CD8-positive, alpha-beta memory T cell (primary cell): ENCODE measurements around the gene NEUROG2. TPM values are rescaled to one million over a fixed set of nuclear protein-coding genes. Genes with fewer than 3 reads are reported as not detected.

Source experiments
- CTCF ChIA-PET: fragments of 350-600 bp; sonication (Branson Sonifier 250); formaldehyde crosslinking; loops from one replicate; lab custom pipeline; 2021; ENCODE audit warnings: antibody characterized with exemption; lab: Charles Lee
- POLR2A ChIA-PET: fragments of 350-600 bp; sonication (Branson Sonifier 250); formaldehyde crosslinking; loops from one replicate; lab custom pipeline; 2021; ENCODE audit warnings: antibody characterized with exemption; lab: Charles Lee
- DNase-seq, 5 donors: peaks; one replicate each; pipeline versions ENCODE4 v3.0.0 to v3.0.0-alpha.2; 2020 to 2022; ENCODE audit warnings: mixed read lengths in 1 of 5
- H3K27ac ChIP-seq: one replicate; pipeline ENCODE4 v1.7.0; 2013; ENCODE audit warnings: low read depth, mild to moderate bottlenecking, low read length, moderate library complexity
- H3K27me3 ChIP-seq: 2 replicates; pipeline ENCODE4 v1.7.0; 2013; ENCODE audit warnings: low read length, mild to moderate bottlenecking; ENCODE audit not compliant: insufficient read depth, poor library complexity, severe bottlenecking
- H3K36me3 ChIP-seq: 2 replicates; pipeline ENCODE4 v1.7.0; 2013; ENCODE audit warnings: mild to moderate bottlenecking, low read length, moderate library complexity; ENCODE audit not compliant: insufficient read depth
- H3K4me1 ChIP-seq: 2 replicates; pipeline ENCODE4 v1.7.0; 2013; ENCODE audit warnings: mild to moderate bottlenecking, low read length, moderate library complexity; ENCODE audit not compliant: insufficient read depth
- H3K4me3 ChIP-seq: 2 replicates; pipeline ENCODE4 v1.7.0; 2013; ENCODE audit warnings: mild to moderate bottlenecking, low read length
- H3K9me3 ChIP-seq: 2 replicates; pipeline ENCODE4 v1.7.0; 2013; ENCODE audit warnings: mild to moderate bottlenecking, low read length
- H3K27ac Mint-ChIP-seq, 8 donors: one replicate each; pipeline ENCODE4 v1.8.0; 2020 to 2021; ENCODE audit warnings: mixed read lengths in 8 of 8, mild to moderate bottlenecking in 6 of 8, inconsistent platforms in 3 of 8, moderate library complexity in 3 of 8
- H3K27me3 Mint-ChIP-seq, 2 donors: one replicate each; pipeline ENCODE4 v1.8.0; 2020 to 2021; ENCODE audit warnings: mixed read lengths in 2 of 2, mild to moderate bottlenecking in 1 of 2, moderate library complexity in 1 of 2
- H3K36me3 Mint-ChIP-seq, 3 donors: one replicate each; pipeline ENCODE4 v1.8.0; 2020 to 2021; ENCODE audit warnings: mixed read lengths in 3 of 3, inconsistent platforms in 1 of 3, mild to moderate bottlenecking in 1 of 3
- H3K4me1 Mint-ChIP-seq, 3 donors: one replicate each; pipeline ENCODE4 v1.8.0; 2020 to 2021; ENCODE audit warnings: mixed read lengths in 3 of 3, inconsistent platforms in 1 of 3, mild to moderate bottlenecking in 1 of 3
- H3K4me3 Mint-ChIP-seq, 7 donors: one replicate each; pipeline ENCODE4 v1.8.0; 2020 to 2021; ENCODE audit warnings: mixed read lengths in 7 of 7, mild to moderate bottlenecking in 6 of 7, moderate library complexity in 4 of 7, inconsistent platforms in 2 of 7
- H3K9me3 Mint-ChIP-seq, 5 donors: one replicate each; pipeline ENCODE4 v1.8.0; 2020 to 2022; ENCODE audit warnings: mixed read lengths in 5 of 5, mild to moderate bottlenecking in 3 of 5, moderate library complexity in 2 of 5, inconsistent platforms in 1 of 5
- polyA plus RNA-seq: library from polyadenylated mRNA; unstranded; fragments of 300-500 nt; fragmentation: Illumina TruSeq; gene quantifications from one replicate; pipeline ENCODE4 v1.2.3, GENCODE V29; 2021
- total RNA-seq, 2 experiments: library from RNA; stranded (reverse); gene quantifications; one replicate each; pipeline ENCODE4 v1.2.3, GENCODE V29; 2021

The NEUROG2 gene
- total and polyA plus RNA-seq, 3 experiments from 2014 or later = not detected

DNA sequence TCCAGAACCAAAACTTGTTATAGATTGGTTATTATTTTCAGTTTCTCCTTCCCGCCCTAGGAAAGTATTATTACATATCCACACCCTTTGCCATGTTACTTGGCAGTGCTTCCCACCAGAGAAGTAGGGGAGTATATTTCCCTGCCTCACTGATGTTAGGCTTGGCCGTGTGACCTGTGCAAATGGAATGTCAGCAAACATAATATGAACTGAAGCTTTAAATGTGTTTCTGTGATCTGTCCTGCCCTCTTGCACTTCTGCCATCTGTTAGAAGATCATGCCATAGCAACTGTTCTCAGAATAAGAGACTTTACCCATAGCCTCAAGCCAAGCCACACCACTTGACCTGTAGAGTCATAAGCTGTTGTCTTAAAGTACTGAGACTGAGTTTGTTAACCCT lies 36.7 kb upstream of the NEUROG2 start:
- H3K36me3 Mint-ChIP-seq = no peaks in the 10 kb centered on the region
- CTCF ChIA-PET = interaction anchor here (1.3 kb wide), 1 partner anchor 29 kb away, joined by 3 read pairs; no protein-coding TSS in a partner anchor
- Histone ChIP-seq H3K27ac (no peak overlapping the region), H3K9me3 (no peaks in the 10 kb centered on the region), H3K4me1 (no peaks in the 10 kb centered on the region), H3K36me3 (no peaks in the 10 kb centered on the region), H3K27me3 (no peaks in the 10 kb centered on the region), H3K4me3 (no peak overlapping the region)
- H3K4me1 Mint-ChIP-seq = no peaks in the 10 kb centered on the region
- POLR2A ChIA-PET = no interaction called here
- no peaks in the 10 kb centered on the region for H3K9me3 Mint-ChIP-seq
- H3K4me3 Mint-ChIP-seq = no peak overlapping the region
- H3K27ac Mint-ChIP-seq = no peak overlapping the region
- no peaks in the 10 kb centered on the region for H3K27me3 Mint-ChIP-seq
- no peak for DNase-seq

DNA sequence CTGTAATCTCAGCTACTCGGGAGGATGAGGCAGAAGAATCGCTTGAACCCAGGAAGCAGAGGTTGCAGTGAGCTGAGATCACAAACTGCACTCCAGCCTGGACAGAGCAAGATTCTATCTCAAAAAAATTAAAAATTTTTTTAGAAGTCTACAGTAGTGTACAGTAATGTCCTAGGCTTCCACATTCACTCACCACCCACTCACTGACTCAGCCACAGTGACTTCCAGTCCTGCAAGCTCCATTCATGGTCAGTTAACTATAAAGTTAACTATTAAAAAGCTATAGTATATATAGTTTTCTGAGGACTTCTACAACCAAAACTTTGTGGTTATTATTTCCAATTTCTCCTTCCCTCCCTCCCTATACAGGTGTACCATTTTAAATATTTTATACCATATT lies 34.7 kb upstream of the NEUROG2 start:
- no peak overlapping the region for H3K4me3 Mint-ChIP-seq
- H3K27me3 Mint-ChIP-seq = no peaks in the 10 kb centered on the region

DNA sequence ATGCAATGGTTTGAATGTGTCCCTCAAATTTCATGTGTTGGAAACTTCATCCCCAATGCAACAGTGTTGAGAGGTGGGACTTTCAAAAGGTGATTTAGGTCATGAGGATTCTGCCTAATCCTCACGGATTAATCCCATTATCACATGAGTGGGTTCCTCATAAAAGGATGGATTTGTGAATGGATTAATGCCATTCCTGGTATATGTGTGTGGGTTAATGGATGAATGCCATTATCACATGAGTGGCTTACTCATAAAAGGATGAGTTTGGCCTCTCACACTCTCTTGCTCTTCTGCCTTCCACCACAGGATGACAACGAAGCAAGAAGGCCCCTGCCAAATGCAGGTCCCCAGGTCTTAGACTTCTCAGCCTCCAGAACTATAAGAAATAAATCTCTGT lies 30.5 kb upstream of the NEUROG2 start:
- Histone ChIP-seq H3K27me3 (no peaks in the 10 kb centered on the region), H3K36me3 (no peaks in the 10 kb centered on the region), H3K9me3 (no peaks in the 10 kb centered on the region), H3K4me1 (no peaks in the 10 kb centered on the region), H3K27ac (no peak overlapping the region), H3K4me3 (no peak overlapping the region)
- ChIA-PET CTCF (no interaction called here), POLR2A (no interaction called here)
- H3K4me1 Mint-ChIP-seq = no peaks in the 10 kb centered on the region
- H3K36me3 Mint-ChIP-seq = peaks cover 0 to 2% (median 0%) of the 10 kb centered on the region in 3 donors
- H3K4me3 Mint-ChIP-seq = no peak overlapping the region
- DNase-seq = no peak
- H3K27me3 Mint-ChIP-seq = no peaks in the 10 kb centered on the region
- no peaks in the 10 kb centered on the region for H3K9me3 Mint-ChIP-seq
- no peak overlapping the region for H3K27ac Mint-ChIP-seq

More for the DNA sequence above, 34.7 kb upstream of the NEUROG2 start:
- ChIA-PET CTCF (interaction anchor here (1.3 kb wide), 1 partner anchor 27 kb away, joined by 5 read pairs; no protein-coding TSS in a partner anchor), POLR2A (no interaction called here)
- no peaks in the 10 kb centered on the region for H3K9me3 ChIP-seq
- no peak overlapping the region for H3K27ac Mint-ChIP-seq
- DNase-seq = no peak
- no peaks in the 10 kb centered on the region for H3K36me3 Mint-ChIP-seq
- no peaks in the 10 kb centered on the region for H3K4me1 ChIP-seq
- no peaks in the 10 kb centered on the region for H3K27me3 ChIP-seq
- no peaks in the 10 kb centered on the region for H3K9me3 Mint-ChIP-seq
- H3K36me3 ChIP-seq = no peaks in the 10 kb centered on the region
- no peaks in the 10 kb centered on the region for H3K4me1 Mint-ChIP-seq
- no peak overlapping the region for H3K27ac ChIP-seq
- no peak overlapping the region for H3K4me3 ChIP-seq

DNA sequence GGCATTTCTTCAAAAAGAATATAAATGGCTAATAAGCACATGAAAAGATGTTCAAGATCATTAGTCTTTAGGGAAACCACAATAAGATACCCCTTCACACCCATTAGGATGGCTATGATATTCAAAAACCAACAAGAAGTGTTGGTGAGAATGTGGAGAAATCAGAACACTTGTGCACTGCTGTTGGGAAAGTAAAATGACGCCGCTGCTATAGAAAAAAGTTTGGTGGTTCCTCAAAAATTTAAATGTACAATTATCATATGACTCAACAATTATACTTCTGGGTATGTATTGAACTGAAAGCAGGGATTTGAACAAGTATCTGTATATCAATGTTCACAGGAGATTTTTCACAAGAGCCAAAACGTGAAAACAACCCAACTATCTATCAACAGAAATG lies 29.4 kb upstream of the NEUROG2 start:
- Histone ChIP-seq H3K9me3 (no peaks in the 10 kb centered on the region), H3K4me3 (no peak overlapping the region), H3K4me1 (no peaks in the 10 kb centered on the region), H3K36me3 (no peaks in the 10 kb centered on the region), H3K27ac (no peak overlapping the region), H3K27me3 (no peaks in the 10 kb centered on the region)
- no peak for DNase-seq
- Mint-ChIP-seq H3K27ac (no peak overlapping the region), H3K27me3 (no peaks in the 10 kb centered on the region), H3K4me3 (no peak overlapping the region), H3K36me3 (peaks cover 0 to 2% (median 0%) of the 10 kb centered on the region in 3 donors), H3K9me3 (no peaks in the 10 kb centered on the region), H3K4me1 (no peaks in the 10 kb centered on the region)
- ChIA-PET CTCF (no interaction called here), POLR2A (no interaction called here)

DNA sequence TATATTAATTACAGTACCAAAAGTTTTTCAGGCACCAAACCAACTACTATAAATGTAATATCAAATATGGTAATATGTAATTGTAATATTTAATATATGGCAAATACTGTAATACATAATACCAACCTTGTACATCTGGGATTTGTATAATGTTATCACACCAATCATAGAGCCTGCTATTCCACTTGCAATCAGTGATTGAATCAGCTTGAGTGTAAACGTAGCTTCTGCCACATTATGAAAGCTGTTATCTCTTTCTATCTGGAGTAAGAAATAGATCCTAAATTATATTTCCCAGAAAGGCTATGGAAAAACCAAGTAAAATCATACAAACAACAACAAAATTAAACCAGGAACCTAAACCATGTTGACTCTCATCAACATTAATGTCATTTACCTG lies 24.7 kb upstream of the NEUROG2 start:
- no peaks in the 10 kb centered on the region for H3K27me3 Mint-ChIP-seq
- ChIA-PET POLR2A (no interaction called here), CTCF (interaction anchor here (1.4 kb wide), 1 partner anchor 17 kb away, joined by 6 read pairs; no protein-coding TSS in a partner anchor)
- Histone ChIP-seq H3K4me1 (no peaks in the 10 kb centered on the region), H3K9me3 (no peaks in the 10 kb centered on the region), H3K27me3 (no peaks in the 10 kb centered on the region), H3K36me3 (no peaks in the 10 kb centered on the region), H3K27ac (no peak overlapping the region), H3K4me3 (no peak overlapping the region)
- H3K36me3 Mint-ChIP-seq = peaks cover 0 to 2% (median 0%) of the 10 kb centered on the region in 3 donors
- no peak for DNase-seq
- H3K4me3 Mint-ChIP-seq = no peak overlapping the region
- H3K9me3 Mint-ChIP-seq = no peaks in the 10 kb centered on the region
- no peaks in the 10 kb centered on the region for H3K4me1 Mint-ChIP-seq
- H3K27ac Mint-ChIP-seq = no peak overlapping the region

DNA sequence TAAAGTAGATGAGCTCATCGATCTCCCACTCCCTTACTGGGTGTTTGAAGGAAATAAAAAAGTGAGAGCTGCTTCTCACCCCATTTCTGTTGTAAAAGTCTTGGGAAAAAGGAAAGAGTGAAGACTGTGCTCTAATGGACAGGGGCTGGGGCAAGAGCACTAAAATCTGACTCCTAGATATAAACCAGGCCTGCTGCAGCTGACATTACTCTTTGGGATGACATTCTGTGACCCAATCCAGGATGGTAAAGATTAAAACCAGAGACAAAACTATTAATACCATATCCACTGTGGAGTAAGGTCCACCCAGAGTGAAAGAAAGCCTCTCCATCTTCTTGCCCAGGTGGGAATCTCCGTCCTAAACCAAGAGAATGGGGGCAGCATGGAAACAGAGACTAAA lies 20.1 kb upstream of the NEUROG2 start:
- Histone ChIP-seq H3K27ac (no peak overlapping the region), H3K4me3 (no peak overlapping the region), H3K27me3 (no peaks in the 10 kb centered on the region), H3K9me3 (no peaks in the 10 kb centered on the region), H3K4me1 (no peaks in the 10 kb centered on the region), H3K36me3 (no peaks in the 10 kb centered on the region)
- Mint-ChIP-seq H3K36me3 (no peaks in the 10 kb centered on the region), H3K4me3 (no peak overlapping the region), H3K9me3 (no peaks in the 10 kb centered on the region), H3K4me1 (no peaks in the 10 kb centered on the region), H3K27ac (no peak overlapping the region), H3K27me3 (peaks cover 5 to 16% of the 10 kb centered on the region in 2 donors)
- DNase-seq = no peak
- POLR2A ChIA-PET = no interaction called here
- CTCF ChIA-PET = interaction anchor here (1.5 to 3.1 kb wide), 2 partner anchors 12 to 208 kb away, joined by 3 to 16 read pairs; no protein-coding TSS in a partner anchor

DNA sequence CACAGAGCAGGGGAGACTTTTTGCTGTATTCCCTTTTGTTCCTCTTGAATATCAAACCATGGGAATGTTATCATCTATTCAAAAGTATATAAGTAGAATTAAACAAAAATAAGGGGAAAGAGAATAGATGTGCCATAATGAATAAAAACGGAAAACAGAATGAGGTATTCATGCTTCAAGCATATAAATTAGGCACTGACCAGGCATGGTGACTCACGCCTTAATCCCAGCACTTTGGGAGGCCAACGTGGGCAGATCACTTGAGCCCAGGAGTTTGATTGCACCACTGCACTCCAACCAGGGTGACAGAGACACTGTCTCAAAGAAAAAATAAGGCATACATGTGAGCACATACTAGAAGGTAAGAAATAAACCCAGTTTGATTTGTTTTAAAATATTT lies 16.3 kb upstream of the NEUROG2 start:
- peaks cover 6% of the 10 kb centered on the region for H3K27me3 ChIP-seq
- H3K9me3 Mint-ChIP-seq = no peaks in the 10 kb centered on the region
- H3K4me1 Mint-ChIP-seq = no peaks in the 10 kb centered on the region
- CTCF ChIA-PET = no interaction called here
- H3K27ac ChIP-seq = no peak overlapping the region
- H3K36me3 ChIP-seq = no peaks in the 10 kb centered on the region
- H3K27me3 Mint-ChIP-seq = peaks cover 6 to 34% of the 10 kb centered on the region in 2 donors
- H3K27ac Mint-ChIP-seq = peak overlapping the region in 1 of 8 donors; percentile 17
- no peak for DNase-seq
- H3K4me1 ChIP-seq = no peaks in the 10 kb centered on the region
- POLR2A ChIA-PET = no interaction called here
- no peak overlapping the region for H3K4me3 Mint-ChIP-seq
- H3K36me3 Mint-ChIP-seq = no peaks in the 10 kb centered on the region
- H3K4me3 ChIP-seq = no peak overlapping the region
- H3K9me3 ChIP-seq = no peaks in the 10 kb centered on the region

DNA sequence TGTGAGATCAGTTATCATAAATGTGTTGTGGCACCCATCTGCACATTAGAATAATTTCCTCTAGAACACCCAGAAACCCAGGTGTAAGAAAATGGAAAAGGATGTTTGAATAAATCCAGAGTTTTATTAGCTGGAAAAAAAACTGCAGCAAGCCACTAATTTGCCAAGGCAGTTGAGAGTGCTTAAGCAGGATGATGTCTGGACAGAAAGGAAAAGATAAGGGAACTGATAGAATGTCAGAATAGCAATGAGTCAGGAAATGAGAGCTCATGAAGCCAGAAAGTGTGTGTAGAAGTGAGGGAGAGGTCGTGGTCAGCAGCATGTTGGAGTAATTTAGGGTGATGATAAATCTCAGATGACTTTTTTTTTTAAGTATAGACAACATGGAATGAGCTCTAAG lies 15.2 kb upstream of the NEUROG2 start:
- Mint-ChIP-seq H3K27ac (no peak overlapping the region), H3K9me3 (no peaks in the 10 kb centered on the region), H3K4me3 (no peak overlapping the region), H3K36me3 (no peaks in the 10 kb centered on the region), H3K27me3 (peaks cover 6 to 37% of the 10 kb centered on the region in 2 donors), H3K4me1 (no peaks in the 10 kb centered on the region)
- H3K4me1 ChIP-seq = no peaks in the 10 kb centered on the region
- no peak overlapping the region for H3K27ac ChIP-seq
- H3K36me3 ChIP-seq = no peaks in the 10 kb centered on the region
- H3K4me3 ChIP-seq = no peak overlapping the region
- DNase-seq = no peak
- ChIA-PET CTCF (interaction anchor here (0.7 kb wide), 1 partner anchor 10 kb away, joined by 3 read pairs; no protein-coding TSS in a partner anchor), POLR2A (no interaction called here)
- peaks cover 6% of the 10 kb centered on the region for H3K27me3 ChIP-seq
- no peaks in the 10 kb centered on the region for H3K9me3 ChIP-seq
